Breast epithelium (tissue), 4 donors: ENCODE measurements around the gene RAB33A. TPM values are rescaled to one million over a fixed set of nuclear protein-coding genes. Genes with fewer than 3 reads are reported as not detected.

Experiments
- DNase-seq, 2 donors: peaks; one replicate each; pipeline ENCODE4 v3.0.0-alpha.2; 2019; ENCODE audit warnings: low spot score in 2 of 2
- H3K27ac ChIP-seq, 2 donors: fragments of 200-600 bp; sonication (generic) in 1 of 2; one replicate each; pipeline ENCODE4 v1.5.1; 2016 to 2019; ENCODE audit warnings: mild to moderate bottlenecking in 1 of 2
- H3K27me3 ChIP-seq, 2 donors: fragments of 200-600 bp; sonication (generic) in 1 of 2; one replicate each; pipeline versions ENCODE4 v1.5.1 to v1.6.0; 2017 to 2019; ENCODE audit warnings: control low read depth in 1 of 2, mild to moderate bottlenecking in 1 of 2
- H3K36me3 ChIP-seq: fragments of 200-600 bp; one replicate; pipeline ENCODE4 v1.5.1; 2019
- H3K4me1 ChIP-seq, 2 donors: fragments of 200-600 bp; sonication (generic); one replicate each; pipeline ENCODE4 v1.5.1; 2016 to 2019; ENCODE audit warnings: control low read depth in 1 of 2
- H3K4me3 ChIP-seq, 3 donors: fragments of 200-600 bp; sonication (generic); 1 replicate in 2 of 3; 2 replicates in 1 of 3; pipeline ENCODE4 v1.5.1; 2016 to 2019; ENCODE audit warnings: mild to moderate bottlenecking in 3 of 3, moderate library complexity in 2 of 3
- H3K9me3 ChIP-seq, 2 donors: fragments of 200-600 bp; sonication (generic) in 1 of 2; one replicate each; pipeline ENCODE4 v1.5.1; 2016 to 2019; ENCODE audit warnings: control low read depth in 1 of 2
- CTCF ChIP-seq, 3 donors: fragments of 450-650 bp; IDR thresholded peaks; one replicate each; pipeline ENCODE4 v1.5.1; 2016 to 2017; ENCODE audit warnings: antibody characterized with exemption in 3 of 3, mild to moderate bottlenecking in 3 of 3, moderate library complexity in 3 of 3
- POLR2A ChIP-seq: fragments of 450-650 bp; IDR thresholded peaks from one replicate; pipeline ENCODE4 v1.6.1; 2016; ENCODE audit warnings: antibody characterized with exemption, mild to moderate bottlenecking, moderate library complexity
- POLR2AphosphoS5 ChIP-seq, 3 donors: sonication (generic); formaldehyde crosslinking; IDR thresholded peaks; one replicate each; pipeline ENCODE4 v1.6.1; 2017; ENCODE audit warnings: antibody characterized with exemption in 3 of 3
- intact Hi-C: fragments of 100-400 bp; cut with DNase I; formaldehyde crosslinking; loops from one replicate; pipeline ENCODE4 v1.15.1; 2023; ENCODE audit warnings: low total_unique reads
- total RNA-seq, 3 donors: library from RNA; depleted of rRNA; stranded (reverse); fragments of >200 nt; gene quantifications; one replicate each; pipeline ENCODE4 v1.1.0, GENCODE V29; 2016

RAB33A gene
- total RNA-seq, 3 donors from 2014 or later, result 0.73 to 2.6 (median 1.6) TPM

GRCh38 chrX:130184857-130185256 lies 13.1 kb downstream of the RAB33A start:
- intact Hi-C loops, result no loop called here
- Histone ChIP-seq H3K36me3 (no peaks in the 10 kb centered on the region), H3K27ac (no peak overlapping the region), H3K4me1 (no peaks in the 10 kb centered on the region), H3K4me3 (no peak overlapping the region), H3K9me3 (no peaks in the 10 kb centered on the region), H3K27me3 (peaks cover 0 to 11% of the 10 kb centered on the region in 2 donors)
- no peak for DNase-seq
- TF ChIP-seq POLR2AphosphoS5 (IDR thresholded peaks at IDR 0.05) (no peak), POLR2A (no peak), CTCF (IDR thresholded peaks at IDR 0.05) (no peak)

- DNase-seq, result no peak
- H3K4me3 ChIP-seq, result no peak overlapping the region
- H3K27me3 ChIP-seq, result peaks cover 0 to 25% of the 10 kb centered on the region in 2 donors
- intact Hi-C loops, result no loop called here
- no peak for TF ChIP-seq CTCF (IDR thresholded peaks at IDR 0.05)
- no peak for TF ChIP-seq POLR2A
- TF ChIP-seq POLR2AphosphoS5 (IDR thresholded peaks at IDR 0.05), result no peak
- no peaks in the 10 kb centered on the region for H3K4me1 ChIP-seq
- H3K36me3 ChIP-seq, result no peaks in the 10 kb centered on the region
- H3K9me3 ChIP-seq, result no peaks in the 10 kb centered on the region
- no peak overlapping the region for H3K27ac ChIP-seq
These were observed 14.9 kb downstream of the RAB33A start for GRCh38 chrX:130186651-130187050.

GRCh38 chrX:130190801-130191200 lies 19.0 kb downstream of the RAB33A start:
- H3K27me3 ChIP-seq, result peaks cover 0 to 32% of the 10 kb centered on the region in 2 donors
- no peaks in the 10 kb centered on the region for H3K9me3 ChIP-seq
- no peak for DNase-seq
- TF ChIP-seq POLR2AphosphoS5 (IDR thresholded peaks at IDR 0.05) (no peak), POLR2A (no peak), CTCF (IDR thresholded peaks at IDR 0.05) (no peak)
- intact Hi-C loops, result loop anchor here (2.0 kb wide), 1 partner anchor 52 kb away; no protein-coding TSS in a partner anchor
- H3K27ac ChIP-seq, result no peak overlapping the region
- H3K4me3 ChIP-seq, result no peak overlapping the region
- no peaks in the 10 kb centered on the region for H3K36me3 ChIP-seq
- H3K4me1 ChIP-seq, result no peaks in the 10 kb centered on the region

- H3K27ac ChIP-seq, result no peak overlapping the region
- no peaks in the 10 kb centered on the region for H3K4me1 ChIP-seq
- intact Hi-C loops, result no loop called here
- TF ChIP-seq POLR2A (no peak), POLR2AphosphoS5 (IDR thresholded peaks at IDR 0.05) (no peak), CTCF (IDR thresholded peaks at IDR 0.05) (no peak)
- H3K27me3 ChIP-seq, result peaks cover 0 to 12% of the 10 kb centered on the region in 2 donors
- H3K4me3 ChIP-seq, result no peak overlapping the region
- H3K9me3 ChIP-seq, result no peaks in the 10 kb centered on the region
- H3K36me3 ChIP-seq, result no peaks in the 10 kb centered on the region
- no peak for DNase-seq
These were observed 24.7 kb downstream of the RAB33A start for GRCh38 chrX:130196466-130196865.

- intact Hi-C loops, result no loop called here
- Histone ChIP-seq H3K27ac (no peak overlapping the region), H3K36me3 (no peaks in the 10 kb centered on the region), H3K27me3 (peaks cover 0 to 10% of the 10 kb centered on the region in 2 donors), H3K4me1 (no peaks in the 10 kb centered on the region), H3K4me3 (no peak overlapping the region), H3K9me3 (no peaks in the 10 kb centered on the region)
- TF ChIP-seq CTCF (IDR thresholded peaks at IDR 0.05), result no peak
- TF ChIP-seq POLR2AphosphoS5 (IDR thresholded peaks at IDR 0.05), result no peak
- TF ChIP-seq POLR2A, result no peak
- DNase-seq, result no peak
These were observed 25.7 kb downstream of the RAB33A start for GRCh38 chrX:130197464-130197863.
